HG02943 (cell line): ENCODE data around the gene NOTCH3.

Experiments
- ATAC-seq: cut with Tn5 transposase; IDR thresholded peaks from one replicate; pipeline ENCODE4 v1.9.1; 2021; ENCODE audit warnings: mild to moderate bottlenecking, low read depth, moderate library complexity; ENCODE audit not compliant: unreplicated experiment

NOTCH3 gene

DNA sequence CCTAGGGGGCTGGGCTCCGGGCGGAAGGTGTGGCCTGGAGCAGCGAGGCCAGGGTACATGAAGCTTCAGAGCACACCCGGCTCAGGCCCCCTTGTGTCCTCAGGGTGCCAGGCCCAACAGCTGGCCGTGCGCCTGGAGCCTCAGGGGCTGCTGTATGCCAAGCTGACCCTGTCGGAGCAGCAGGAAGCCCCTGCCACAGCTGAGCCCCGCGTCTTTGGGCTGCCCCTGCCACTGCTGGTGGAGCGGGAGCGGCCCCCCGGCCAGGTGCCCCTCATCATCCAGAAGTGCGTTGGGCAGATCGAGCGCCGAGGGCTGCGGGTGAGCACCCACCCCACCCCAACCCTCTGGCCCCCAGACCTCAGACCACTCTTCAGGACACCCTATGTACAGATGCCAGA lies 90.4 kb downstream of the NOTCH3 start:
- ATAC-seq: no peak

DNA sequence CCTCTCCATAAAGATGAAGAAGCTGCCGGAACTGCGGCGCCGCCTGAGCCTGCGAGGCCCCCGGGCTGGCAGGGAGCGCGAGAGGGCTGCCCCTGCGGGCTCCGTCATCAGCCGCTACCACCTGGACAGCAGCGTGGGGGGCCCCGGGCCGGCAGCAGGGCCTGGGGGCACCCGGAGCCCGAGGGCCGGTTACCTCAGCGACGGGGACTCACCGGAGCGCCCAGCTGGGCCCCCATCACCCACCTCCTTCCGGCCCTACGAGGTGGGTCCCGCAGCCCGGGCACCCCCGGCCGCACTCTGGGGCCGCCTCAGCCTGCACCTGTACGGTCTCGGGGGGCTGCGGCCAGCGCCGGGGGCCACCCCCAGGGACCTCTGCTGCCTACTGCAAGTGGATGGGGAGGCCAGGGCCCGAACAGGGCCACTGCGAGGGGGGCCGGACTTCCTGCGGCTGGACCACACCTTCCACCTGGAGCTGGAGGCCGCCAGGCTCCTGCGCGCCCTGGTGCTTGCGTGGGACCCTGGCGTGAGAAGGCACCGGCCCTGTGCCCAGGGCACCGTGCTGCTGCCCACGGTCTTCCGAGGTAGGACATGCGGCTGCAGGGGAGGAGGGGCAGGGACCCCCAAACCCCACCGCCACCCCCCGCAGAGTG lies 90.9 kb downstream of the NOTCH3 start:
- no peak for ATAC-seq
